Stimulated activated CD8-positive, alpha-beta memory T cell treated with anti-CD3 and anti-CD28 coated beads, Interleukin-15, amount 100 ng/mL, for 4 hours (primary cell): Measurements from ENCODE around the gene NOC2L.

Experiments used
- DNase-seq, 2 donors: peaks; one replicate each; pipeline ENCODE4 v3.0.0-alpha.2; 2020; ENCODE audit warnings: low read depth in 2 of 2

The NOC2L gene

GRCh38 chr1:974687-975328, 15.8 kb upstream of the NOC2L start:
- no peak for DNase-seq

- no peak for DNase-seq
Observed at GRCh38 chr1:974293-974640, 15.2 kb upstream of the NOC2L start.

GRCh38 chr1:973459-974292, 14.6 kb upstream of the NOC2L start:
- DNase-seq = no peak

GRCh38 chr1:972726-973458, 13.8 kb upstream of the NOC2L start:
- DNase-seq = no peak

GRCh38 chr1:971751-972506, 12.9 kb upstream of the NOC2L start:
- DNase-seq = no peak

- DNase-seq = no peak
Observed at GRCh38 chr1:970973-971730, 12.1 kb upstream of the NOC2L start.

- DNase-seq = no peak
Observed at GRCh38 chr1:970242-970972, 11.4 kb upstream of the NOC2L start.

- no peak for DNase-seq
Observed at GRCh38 chr1:969260-969855, 10.3 kb upstream of the NOC2L start.

GRCh38 chr1:967466-968343, 8.6 kb upstream of the NOC2L start:
- no peak for DNase-seq

GRCh38 chr1:966704-967300, 7.7 kb upstream of the NOC2L start:
- peak; percentile 68 to 72 for DNase-seq

- DNase-seq = no peak
Observed at GRCh38 chr1:966135-966703, 7.2 kb upstream of the NOC2L start, which contains the start of gene PLEKHN1. PLEKHN1 (plus strand) TSS chr1:966482; CDS start chr1:966532, 50 bp downstream.

GRCh38 chr1:965526-966134, 6.6 kb upstream of the NOC2L start:
- DNase-seq = no peak

GRCh38 chr1:964691-965525, 5.9 kb upstream of the NOC2L start:
- no peak for DNase-seq

GRCh38 chr1:963746-964525, 4.9 kb upstream of the NOC2L start:
- DNase-seq = no peak

- DNase-seq = no peak
Observed at GRCh38 chr1:963301-963651, 4.2 kb upstream of the NOC2L start.
